GM21367 (cell line): ENCODE data around the gene TOR1AIP2.
A peak's percentile ranks its signal among the peaks of the same experiment; 100 is the strongest.

Experiments
- ATAC-seq: cut with Tn5 transposase; IDR thresholded peaks from one replicate; pipeline ENCODE4 v1.9.1; 2021; ENCODE audit not compliant: unreplicated experiment

Gene TOR1AIP2

GRCh38 chr1:179877586-179878265 lies at the start of gene TOR1AIP2:
TSS of gene TOR1AIP2 (minus strand) at chr1:179877803. CDS start at chr1:179852665, 25,138 bp downstream.
- ATAC-seq, result peak; percentile 67

- no peak for ATAC-seq
Observed at GRCh38 chr1:179926850-179927205, 49.2 kb upstream of the TOR1AIP2 start.

GRCh38 chr1:179925922-179926849 lies 48.6 kb upstream of the TOR1AIP2 start:
- ATAC-seq, result no peak

GRCh38 chr1:179925302-179925701 lies 47.7 kb upstream of the TOR1AIP2 start:
- no peak for ATAC-seq

GRCh38 chr1:179924268-179924667 lies 46.7 kb upstream of the TOR1AIP2 start:
- no peak for ATAC-seq

- no peak for ATAC-seq
Observed at GRCh38 chr1:179923029-179923428, 45.4 kb upstream of the TOR1AIP2 start.

- ATAC-seq, result no peak
Observed at GRCh38 chr1:179921981-179922872, 44.6 kb upstream of the TOR1AIP2 start.

GRCh38 chr1:179921472-179921871 lies 43.9 kb upstream of the TOR1AIP2 start:
- no peak for ATAC-seq

GRCh38 chr1:179917601-179918429 lies 40.2 kb upstream of the TOR1AIP2 start:
- no peak for ATAC-seq

- no peak for ATAC-seq
Observed at GRCh38 chr1:179911812-179912211, 34.2 kb upstream of the TOR1AIP2 start.

- ATAC-seq, result no peak
Observed at GRCh38 chr1:179910934-179911333, 33.3 kb upstream of the TOR1AIP2 start.

- no peak for ATAC-seq
Observed at GRCh38 chr1:179889589-179889988, 12.0 kb upstream of the TOR1AIP2 start.

GRCh38 chr1:179888071-179888470 lies 10.5 kb upstream of the TOR1AIP2 start:
- ATAC-seq, result no peak

GRCh38 chr1:179883745-179884138 lies 6.1 kb upstream of the TOR1AIP2 start:
- peak; percentile 22 for ATAC-seq

GRCh38 chr1:179883040-179883744 lies 5.6 kb upstream of the TOR1AIP2 start:
- ATAC-seq, result peak; percentile 8

- peak; percentile 67 for ATAC-seq
Observed at GRCh38 chr1:179882253-179883039, 4.8 kb upstream of the TOR1AIP2 start, which contains the start of gene TOR1AIP1. TSS of gene TOR1AIP1 (plus strand) at chr1:179882285. CDS start at chr1:179882503, 218 bp downstream.

GRCh38 chr1:179881642-179882252 lies 4.1 kb upstream of the TOR1AIP2 start:
- peak; percentile 1 for ATAC-seq

GRCh38 chr1:179879797-179880196 lies 2.2 kb upstream of the TOR1AIP2 start:
- ATAC-seq, result no peak
